Measurements from ENCODE around the gene THAP7. TPM values are rescaled to one million over a fixed set of nuclear protein-coding genes. Genes with fewer than 3 reads are reported as not detected.
"Not testable (repeated sequence)": the region's sequence is repeated elsewhere in the genome, so short reads cannot be mapped to it uniquely, and the experiment has no call there.

The THAP7 gene
- total RNA-seq, 1 donor from 2014 or later, result 17.0 TPM

- ATAC-seq, result no peak
- intact Hi-C loops (cut with DNase I), result no loop called here
These were observed 28.9 kb downstream of the THAP7 start for GRCh38 chr22:20972933-20973577.

GRCh38 chr22:20972014-20972694 is 29.8 kb downstream of the THAP7 start:
- intact Hi-C loops (cut with DNase I); ATAC-seq: not testable (repeated sequence)
- DNase-seq (ENCODE audit: missing footprints), result peak; percentile 11

More at GRCh38 chr22:20972933-20973577, 28.9 kb downstream of the THAP7 start:
- peak; percentile 37 for DNase-seq (ENCODE audit: missing footprints)

- peak; percentile 33 for DNase-seq (ENCODE audit: missing footprints)
These were observed 30.8 kb downstream of the THAP7 start for GRCh38 chr22:20970939-20971657.

GRCh38 chr22:20968281-20968977 is 33.5 kb downstream of the THAP7 start:
- DNase-seq (ENCODE audit: missing footprints) (peak; percentile 59), ATAC-seq (peak; percentile 43)
- intact Hi-C loops (cut with DNase I), result no loop called here

More at GRCh38 chr22:20970939-20971657, 30.8 kb downstream of the THAP7 start:
- intact Hi-C loops (cut with DNase I), result no loop called here
- ATAC-seq, result no peak

GRCh38 chr22:20967697-20968211 is 34.2 kb downstream of the THAP7 start:
- no peak for ATAC-seq
- DNase-seq (ENCODE audit: missing footprints), result no peak
- intact Hi-C loops (cut with DNase I), result no loop called here

GRCh38 chr22:20966883-20967696 is 34.8 kb downstream of the THAP7 start, which contains the start of gene AIFM3:
AIFM3 (plus strand) TSS chr22:20967255; CDS start chr22:20967945, 690 bp downstream.
- ATAC-seq (no peak), DNase-seq (ENCODE audit: missing footprints) (no peak)
- intact Hi-C loops (cut with DNase I), result no loop called here

GRCh38 chr22:20965888-20966855 is 35.7 kb downstream of the THAP7 start:
- ATAC-seq (no peak), DNase-seq (ENCODE audit: missing footprints) (no peak)
- intact Hi-C loops (cut with DNase I), result no loop called here

- intact Hi-C loops (cut with DNase I), result no loop called here
- no peak for DNase-seq (ENCODE audit: missing footprints)
- no peak for ATAC-seq
These were observed 36.6 kb downstream of the THAP7 start for GRCh38 chr22:20965104-20965887.

- intact Hi-C loops (cut with DNase I), result no loop called here
- DNase-seq (ENCODE audit: missing footprints) (no peak), ATAC-seq (no peak)
These were observed 37.2 kb downstream of the THAP7 start for GRCh38 chr22:20964799-20965103.

GRCh38 chr22:20964090-20964798 is 37.7 kb downstream of the THAP7 start:
- intact Hi-C loops (cut with DNase I), result no loop called here
- DNase-seq (ENCODE audit: missing footprints) (no peak), ATAC-seq (no peak)

- no peak for ATAC-seq
- intact Hi-C loops (cut with DNase I), result no loop called here
- DNase-seq (ENCODE audit: missing footprints), result no peak
These were observed 38.5 kb downstream of the THAP7 start for GRCh38 chr22:20963201-20964052.

- no peak for ATAC-seq
- DNase-seq (ENCODE audit: missing footprints), result no peak
- intact Hi-C loops (cut with DNase I), result no loop called here
These were observed 39.4 kb downstream of the THAP7 start for GRCh38 chr22:20962491-20962945.

- ATAC-seq (no peak), DNase-seq (ENCODE audit: missing footprints) (no peak)
- intact Hi-C loops (cut with DNase I), result no loop called here
These were observed 41.3 kb downstream of the THAP7 start for GRCh38 chr22:20960609-20961008.

GRCh38 chr22:20959578-20960461 is 42.1 kb downstream of the THAP7 start:
- no peak for DNase-seq (ENCODE audit: missing footprints)
- intact Hi-C loops (cut with DNase I), result no loop called here
- ATAC-seq, result no peak
